T-cell (primary cell): ENCODE data around the gene ADAMTSL2. TPM values are rescaled to one million over a fixed set of nuclear protein-coding genes. Genes with fewer than 3 reads are reported as not detected.

Experiments used
- ATAC-seq, 4 experiments: fragments of 200-7000 bp in 3 of 4; fragments of 150-1000 bp in 1 of 4; cut with Tn5 transposase; replicated peaks in 1 of 4; 1 replicate in 3 of 4; 2 replicates in 1 of 4; pipeline ENCODE4 v1.10.0; 2021; ENCODE audit warnings: moderate library complexity in 3 of 4, mild to moderate bottlenecking in 2 of 4, moderate number of reproducible peaks in 1 of 4
- CTCF ChIA-PET, 2 donors: fragments of 300-600 bp; sonication (Branson Sonifier 250); formaldehyde crosslinking; loops; one replicate each; lab custom pipeline; 2022; ENCODE audit warnings: antibody characterized with exemption in 2 of 2; lab: Charles Lee
- POLR2A ChIA-PET, 2 donors: fragments of 300-600 bp; sonication (Branson Sonifier 250); formaldehyde crosslinking; loops; one replicate each; lab custom pipeline; 2022; ENCODE audit warnings: antibody characterized with exemption in 2 of 2; lab: Charles Lee
- DNase-seq, 35 experiments: peaks; one replicate each; pipeline versions ENCODE4 v3.0.0 to v3.0.0-alpha.2; 2013 to 2023
- H3K27ac ChIP-seq: one replicate; pipeline ENCODE4 v1.5.1; 2013; ENCODE audit warnings: low read length
- H3K27me3 ChIP-seq, 2 experiments: replicated peaks in 1 of 2; 1 replicate in 1 of 2; 2 replicates in 1 of 2; pipeline versions ENCODE4 v1.6.1 to v1.7.0; 2013; ENCODE audit warnings: low read length in 1 of 2, mixed read lengths in 1 of 2; ENCODE audit not compliant: control insufficient read depth in 2 of 2, insufficient read depth in 2 of 2; ENCODE audit errors: extremely low read depth in 1 of 2
- H3K36me3 ChIP-seq, 2 donors: 1 replicate in 1 of 2; 2 replicates in 1 of 2; pipeline versions ENCODE4 v1.6.1 to v1.7.0; 2013; ENCODE audit warnings: low read length in 1 of 2; ENCODE audit not compliant: control insufficient read depth in 2 of 2, insufficient read depth in 1 of 2; ENCODE audit errors: extremely low read depth in 1 of 2
- H3K4me1 ChIP-seq, 2 experiments: 1 replicate in 1 of 2; 2 replicates in 1 of 2; pipeline versions ENCODE4 v1.6.1 to v1.7.0; 2013; ENCODE audit warnings: low read length in 2 of 2, mixed read lengths in 1 of 2; ENCODE audit not compliant: insufficient read depth in 2 of 2, control insufficient read depth in 1 of 2; ENCODE audit errors: extremely low read depth in 1 of 2
- H3K4me3 ChIP-seq, 2 donors: 1 replicate in 1 of 2; 2 replicates in 1 of 2; pipeline versions ENCODE4 v1.5.1 to v1.7.0; 2013; ENCODE audit warnings: mild to moderate bottlenecking in 2 of 2, low read length in 1 of 2, moderate library complexity in 1 of 2; ENCODE audit not compliant: control insufficient read depth in 1 of 2; ENCODE audit errors: extremely low read depth in 1 of 2
- H3K9me3 ChIP-seq: 2 replicates; pipeline ENCODE4 v1.7.0; 2013
- H3K27ac Mint-ChIP-seq, 2 donors: one replicate each; pipeline ENCODE4 v1.8.0; 2020 to 2021; ENCODE audit warnings: mild to moderate bottlenecking in 2 of 2, mixed read lengths in 2 of 2
- H3K27me3 Mint-ChIP-seq, 2 donors: one replicate each; pipeline ENCODE4 v1.8.0; 2021 to 2022; ENCODE audit warnings: mixed read lengths in 2 of 2
- H3K36me3 Mint-ChIP-seq: one replicate; pipeline ENCODE4 v1.8.0; 2021; ENCODE audit warnings: mixed read lengths
- H3K4me1 Mint-ChIP-seq, 3 donors: one replicate each; pipeline ENCODE4 v1.8.0; 2020 to 2022; ENCODE audit warnings: mixed read lengths in 3 of 3, mild to moderate bottlenecking in 1 of 3
- H3K4me3 Mint-ChIP-seq, 3 donors: one replicate each; pipeline ENCODE4 v1.8.0; 2020 to 2022; ENCODE audit warnings: mild to moderate bottlenecking in 3 of 3, mixed read lengths in 3 of 3, moderate library complexity in 3 of 3
- H3K9me3 Mint-ChIP-seq, 3 donors: one replicate each; pipeline ENCODE4 v1.8.0; 2020 to 2022; ENCODE audit warnings: mixed read lengths in 3 of 3
- WGBS: methylation state at CpG from one replicate; pipeline ENCODE4 v1.1.5; 2013; ENCODE audit warnings: missing lambda C conversion rate; ENCODE audit not compliant: insufficient coverage; 5-methylcytosine and 5-hydroxymethylcytosine counted together
- total RNA-seq, 35 experiments: library from RNA in 6 of 35; stranded (reverse) in 6 of 35; fragments of 120-200 nt in 1 of 35; gene quantifications; one replicate each; pipeline versions ENCODE4 v1.2.1 to v1.2.4 and lab custom pipeline; 2013 to 2026

The ADAMTSL2 gene
- total RNA-seq, 5 donors from 2014 or later (not counting 1 experiment from before 2014, with no cell fraction given), result 0.16 to 0.76 (median 0.53) TPM

- Histone ChIP-seq H3K27ac (no peak overlapping the region), H3K36me3 (no peaks in the 10 kb centered on the region), H3K27me3 (peaks cover 0 to 58% of the 10 kb centered on the region in 2 experiments), H3K9me3 (no peaks in the 10 kb centered on the region), H3K4me1 (no peaks in the 10 kb centered on the region), H3K4me3 (no peak overlapping the region)
- H3K27ac Mint-ChIP-seq, result no peak overlapping the region
- ChIA-PET CTCF (no interaction called here), POLR2A (no interaction called here)
- peaks cover 7 to 16% (median 8%) of the 10 kb centered on the region in 3 donors for H3K9me3 Mint-ChIP-seq
- H3K4me1 Mint-ChIP-seq, result no peaks in the 10 kb centered on the region
- ATAC-seq (no peak), DNase-seq (no peak)
- H3K27me3 Mint-ChIP-seq, result peaks cover 4 to 7% of the 10 kb centered on the region in 2 donors
- no peak overlapping the region for H3K4me3 Mint-ChIP-seq
- WGBS, result 78% methylated on average over 13 of the region's 15 CpGs
- peaks cover 3% of the 10 kb centered on the region for H3K36me3 Mint-ChIP-seq
Observed at GRCh38 chr9:133593587-133594253, 59.2 kb downstream of the ADAMTSL2 start.

GRCh38 chr9:133594310-133594709 lies 59.8 kb downstream of the ADAMTSL2 start:
- ChIA-PET POLR2A (no interaction called here), CTCF (no interaction called here)
- Mint-ChIP-seq H3K27ac (no peak overlapping the region), H3K27me3 (peaks cover 4 to 7% of the 10 kb centered on the region in 2 donors), H3K36me3 (peaks cover 3% of the 10 kb centered on the region), H3K4me1 (no peaks in the 10 kb centered on the region), H3K4me3 (no peak overlapping the region), H3K9me3 (peaks cover 7 to 16% (median 8%) of the 10 kb centered on the region in 3 donors)
- H3K9me3 ChIP-seq, result no peaks in the 10 kb centered on the region
- WGBS, result 100% methylated on average over 2 of the region's 2 CpGs
- H3K4me3 ChIP-seq, result no peak overlapping the region
- H3K4me1 ChIP-seq, result no peaks in the 10 kb centered on the region
- no peak for DNase-seq
- peaks cover 0 to 59% of the 10 kb centered on the region in 2 experiments for H3K27me3 ChIP-seq
- H3K36me3 ChIP-seq, result no peaks in the 10 kb centered on the region
- H3K27ac ChIP-seq, result no peak overlapping the region
- no peak for ATAC-seq

GRCh38 chr9:133595910-133596309 lies 61.4 kb downstream of the ADAMTSL2 start:
- H3K4me3 Mint-ChIP-seq, result no peak overlapping the region
- H3K9me3 ChIP-seq, result no peaks in the 10 kb centered on the region
- H3K4me1 Mint-ChIP-seq, result no peaks in the 10 kb centered on the region
- POLR2A ChIA-PET, result no interaction called here
- H3K4me3 ChIP-seq, result no peak overlapping the region
- H3K4me1 ChIP-seq, result no peaks in the 10 kb centered on the region
- peaks cover 7 to 16% (median 8%) of the 10 kb centered on the region in 3 donors for H3K9me3 Mint-ChIP-seq
- ATAC-seq (no peak), DNase-seq (no peak)
- CTCF ChIA-PET, result no interaction called here
- H3K36me3 Mint-ChIP-seq, result peaks cover 3% of the 10 kb centered on the region
- H3K36me3 ChIP-seq, result no peaks in the 10 kb centered on the region
- WGBS, result 78% methylated on average over 7 of the region's 8 CpGs
- H3K27me3 Mint-ChIP-seq, result peaks cover 4 to 7% of the 10 kb centered on the region in 2 donors
- no peak overlapping the region for H3K27ac ChIP-seq
- H3K27me3 ChIP-seq, result peaks cover 0 to 51% of the 10 kb centered on the region in 2 experiments
- H3K27ac Mint-ChIP-seq, result no peak overlapping the region

GRCh38 chr9:133597316-133597957 lies 62.9 kb downstream of the ADAMTSL2 start:
- WGBS, result no CpG with 5 or more reads among the region's 7 CpGs
- H3K27me3 Mint-ChIP-seq, result peaks cover 4 to 7% of the 10 kb centered on the region in 2 donors
- no peak overlapping the region for H3K27ac ChIP-seq
- DNase-seq (no peak), ATAC-seq (no peak)
- H3K4me1 Mint-ChIP-seq, result no peaks in the 10 kb centered on the region
- no peak overlapping the region for H3K27ac Mint-ChIP-seq
- H3K4me3 Mint-ChIP-seq, result no peak overlapping the region
- H3K9me3 Mint-ChIP-seq, result peaks cover 7 to 16% (median 8%) of the 10 kb centered on the region in 3 donors
- no peak overlapping the region for H3K4me3 ChIP-seq
- H3K4me1 ChIP-seq, result no peaks in the 10 kb centered on the region
- H3K36me3 Mint-ChIP-seq, result peaks cover 3% of the 10 kb centered on the region
- CTCF ChIA-PET, result no interaction called here
- POLR2A ChIA-PET, result interaction anchor here in 1 of 2 donors (0.6 kb wide), 1 partner anchor 17 kb away, joined by 3 read pairs; no protein-coding TSS in a partner anchor
- no peaks in the 10 kb centered on the region for H3K9me3 ChIP-seq
- H3K27me3 ChIP-seq, result peaks cover 0 to 49% of the 10 kb centered on the region in 2 experiments
- H3K36me3 ChIP-seq, result no peaks in the 10 kb centered on the region

GRCh38 chr9:133598978-133599377 lies 64.5 kb downstream of the ADAMTSL2 start:
- H3K27ac Mint-ChIP-seq, result no peak overlapping the region

GRCh38 chr9:133599470-133600173 lies 65.1 kb downstream of the ADAMTSL2 start:
- peaks cover 4 to 6% of the 10 kb centered on the region in 2 donors for H3K27me3 Mint-ChIP-seq
- ChIA-PET POLR2A (no interaction called here), CTCF (no interaction called here)
- H3K4me3 Mint-ChIP-seq, result no peak overlapping the region
- 95% methylated on average over 6 of the region's 6 CpGs for WGBS
- peaks cover 2 to 10% of the 10 kb centered on the region in 2 experiments for H3K4me1 ChIP-seq
- no peak overlapping the region for H3K4me3 ChIP-seq
- no peaks in the 10 kb centered on the region for H3K36me3 ChIP-seq
- peaks cover 7 to 16% (median 8%) of the 10 kb centered on the region in 3 donors for H3K9me3 Mint-ChIP-seq
- H3K9me3 ChIP-seq, result no peaks in the 10 kb centered on the region
- H3K4me1 Mint-ChIP-seq, result peaks cover 4 to 7% (median 6%) of the 10 kb centered on the region in 3 donors
- DNase-seq (no peak), ATAC-seq (no peak)
- no peak overlapping the region for H3K27ac Mint-ChIP-seq
- no peak overlapping the region for H3K27ac ChIP-seq
- H3K36me3 Mint-ChIP-seq, result peaks cover 3% of the 10 kb centered on the region
- peaks cover 0 to 37% of the 10 kb centered on the region in 2 experiments for H3K27me3 ChIP-seq

More at GRCh38 chr9:133598978-133599377, 64.5 kb downstream of the ADAMTSL2 start:
- Mint-ChIP-seq H3K36me3 (peaks cover 3% of the 10 kb centered on the region), H3K9me3 (peaks cover 7 to 16% (median 8%) of the 10 kb centered on the region in 3 donors), H3K4me3 (no peak overlapping the region), H3K27me3 (peaks cover 4 to 7% of the 10 kb centered on the region in 2 donors), H3K4me1 (peaks cover 0 to under 1% (median 0%) of the 10 kb centered on the region in 3 donors)
- no peaks in the 10 kb centered on the region for H3K9me3 ChIP-seq
- H3K27me3 ChIP-seq, result peaks cover 0 to 35% of the 10 kb centered on the region in 2 experiments
- H3K36me3 ChIP-seq, result no peaks in the 10 kb centered on the region
- DNase-seq, result no peak
- ChIA-PET POLR2A (no interaction called here), CTCF (no interaction called here)
- no peak overlapping the region for H3K27ac ChIP-seq
- peaks cover 0 to 7% of the 10 kb centered on the region in 2 experiments for H3K4me1 ChIP-seq
- ATAC-seq, result no peak
- no peak overlapping the region for H3K4me3 ChIP-seq
- 80% methylated on average over 6 of the region's 7 CpGs for WGBS
